GM12878 (cell line): ENCODE data around the gene DONSON. TPM values are rescaled to one million over a fixed set of nuclear protein-coding genes. Genes with fewer than 3 reads are reported as not detected.

Experiments used
- ATAC-seq: fragments of 200-7000 bp; cut with Tn5 transposase; 3 replicates; pipeline ENCODE4 v1.9.1; 2020; ENCODE audit warnings: mild to moderate bottlenecking, moderate library complexity
- BruUV-seq: library from RNA; stranded (reverse); fragments of 400-500 nt; replicated peaks from 2 replicates; lab custom pipeline; 2021; lab: Mats Ljungman, UMichigan
- CTCF ChIA-PET: fragments of 300-600 bp; sonication (Branson Sonifier 250); formaldehyde crosslinking; extraction: SDS; loops from one replicate; lab custom pipeline; 2021; ENCODE audit warnings: inconsistent platforms; lab: Yijun Ruan, JAX
- POLR2A ChIA-PET: fragments of 350-600 bp; formaldehyde crosslinking; extraction: SDS; loops from one replicate; lab custom pipeline; 2021; ENCODE audit warnings: inconsistent platforms; lab: Charles Lee
- RAD21 ChIA-PET: fragments of 300-600 bp; sonication (Branson Sonifier 250); formaldehyde crosslinking; loops from one replicate; lab custom pipeline; 2023; ENCODE audit warnings: antibody characterized with exemption; ENCODE audit not compliant: unreplicated experiment; lab: Charles Lee
- SMC1A ChIA-PET: fragments of 300-600 bp; sonication (Branson Sonifier 250); formaldehyde crosslinking; loops from one replicate; lab custom pipeline; 2023; ENCODE audit not compliant: unreplicated experiment, uncharacterized antibody; lab: Charles Lee
- DNase-seq: peaks from one replicate; pipeline ENCODE4 v3.0.0-alpha.2; 2011; ENCODE audit warnings: low read depth, low spot score
- FAIRE-seq: peaks from 3 replicates; lab custom pipeline; 2011; peaks lifted over from hg19 to GRCh38; lab: Jason Lieb, UNC
- H2AFZ ChIP-seq: 2 replicates; pipeline ENCODE4 v1.6.0; 2011; ENCODE audit warnings: low read depth, low read length, control low read depth; ENCODE audit not compliant: control insufficient read depth
- H3K27ac ChIP-seq: 2 replicates; pipeline ENCODE4 v1.5.1; 2011; ENCODE audit warnings: control low read depth; ENCODE audit not compliant: control insufficient read depth, insufficient read depth
- H3K27me3 ChIP-seq, 2 experiments: replicated peaks in 1 of 2; 2 replicates each; pipeline versions ENCODE4 v1.6.0 to v1.6.1; 2011; ENCODE audit warnings: low read length in 1 of 2; ENCODE audit not compliant: control insufficient read depth in 2 of 2, insufficient read depth in 2 of 2
- H3K36me3 ChIP-seq, 2 experiments: 2 replicates each; pipeline ENCODE4 v1.5.1; 2011; ENCODE audit warnings: low read length in 1 of 2; ENCODE audit not compliant: control insufficient read depth in 2 of 2, insufficient read depth in 2 of 2
- H3K4me1 ChIP-seq: 2 replicates; pipeline ENCODE4 v1.6.1; 2011; ENCODE audit warnings: mild to moderate bottlenecking, low read length, moderate library complexity, mixed read lengths; ENCODE audit not compliant: control insufficient read depth, insufficient read depth
- H3K4me2 ChIP-seq: 2 replicates; pipeline ENCODE4 v1.6.0; 2011; ENCODE audit warnings: control low read depth; ENCODE audit not compliant: control insufficient read depth, insufficient read depth
- H3K4me3 ChIP-seq: fragments of 200-600 bp; sonication (generic); 2 replicates; pipeline ENCODE4 v1.5.1; 2016
- H3K79me2 ChIP-seq: 2 replicates; pipeline ENCODE4 v1.6.0; 2011; ENCODE audit warnings: low read length; ENCODE audit not compliant: control insufficient read depth, insufficient read depth
- H3K9ac ChIP-seq: 2 replicates; pipeline ENCODE4 v1.8.0; 2011; ENCODE audit warnings: low read length, control low read depth, mixed read lengths; ENCODE audit not compliant: control insufficient read depth, insufficient read depth
- H3K9me3 ChIP-seq: replicated peaks from 3 replicates; pipeline ENCODE4 v1.5.1; 2011; ENCODE audit warnings: mild to moderate bottlenecking, low read length; ENCODE audit not compliant: control insufficient read depth, insufficient read depth
- H4K20me1 ChIP-seq: 2 replicates; pipeline ENCODE4 v1.6.0; 2011; ENCODE audit not compliant: control insufficient read depth, insufficient read depth
- BACH1 ChIP-seq: fragments of 450-650 bp; IDR thresholded peaks from 2 replicates; pipeline ENCODE4 v1.6.1; 2017; ENCODE audit warnings: mild to moderate bottlenecking, borderline replicate concordance
- BCL11A ChIP-seq: IDR thresholded peaks from 2 replicates; pipeline ENCODE4 v1.6.1; 2011; ENCODE audit warnings: low read depth, low read length
- CHD1 ChIP-seq: IDR thresholded peaks from 2 replicates; pipeline ENCODE4 v1.6.1; 2012; ENCODE audit warnings: low read depth, low read length, improper control_type of control experiment
- POLR2AphosphoS5 ChIP-seq: IDR thresholded peaks from 2 replicates; pipeline ENCODE4 v1.6.1; 2011; ENCODE audit warnings: mild to moderate bottlenecking, low read length, inconsistent platforms
- RBBP5 ChIP-seq: fragments of 200-600 bp; sonication (generic); conservative IDR thresholded peaks from 2 replicates; pipeline ENCODE4 v1.6.1; 2016
- SIN3A ChIP-seq: IDR thresholded peaks from 2 replicates; pipeline ENCODE4 v1.6.1; 2012; ENCODE audit warnings: low read depth, low read length, improper control_type of control experiment
- SIX5 ChIP-seq: IDR thresholded peaks from 2 replicates; pipeline ENCODE4 v1.6.1; 2011; ENCODE audit warnings: mild to moderate bottlenecking, low read depth, low read length, moderate library complexity; ENCODE audit not compliant: severe bottlenecking
- SMARCA5 ChIP-seq: fragments of 450-650 bp; IDR thresholded peaks from 2 replicates; pipeline ENCODE4 v1.6.1; 2017; ENCODE audit warnings: mild to moderate bottlenecking
- STAT3 ChIP-seq: IDR thresholded peaks from 2 replicates; pipeline ENCODE4 v1.6.1; 2011; ENCODE audit warnings: low read depth, low read length, improper control_type of control experiment
- TCF7 ChIP-seq: IDR thresholded peaks from 2 replicates; pipeline ENCODE4 v1.6.1; 2014; ENCODE audit warnings: antibody characterized with exemption, borderline replicate concordance
- ZNF217 ChIP-seq: fragments of 450-650 bp; IDR thresholded peaks from 2 replicates; pipeline ENCODE4 v1.6.1; 2017; ENCODE audit warnings: antibody characterized with exemption, mild to moderate bottlenecking
- WGBS: methylation state at CpG from one replicate; pipeline ENCODE4 v1.1.6; 2016; ENCODE audit warnings: low lambda C conversion rate; ENCODE audit not compliant: insufficient replicate concordance, insufficient coverage; ENCODE audit errors: missing lambda C conversion rate; 5-methylcytosine and 5-hydroxymethylcytosine counted together
- in situ Hi-C: fragments of 300-500 bp; cut with MboI; formaldehyde crosslinking; loops from 9 replicates; pipeline ENCODE4 v1.14.3; 2018; ENCODE audit warnings: mixed read lengths
- intact Hi-C: fragments of 100-400 bp; cut with micrococcal nuclease; formaldehyde crosslinking; loops from one replicate; pipeline ENCODE4 v1.14.2; 2022; ENCODE audit not compliant: unreplicated experiment
- polyA plus RNA-seq, 11 experiments: library from polyadenylated mRNA; depleted of rRNA in 4 of 11; unstranded in 6 of 11; stranded (reverse) in 5 of 11; fragments of >200 nt; fragmentation: Nextera tagmentation in 4 of 11; fragmentation: Illumina TruSeq in 1 of 11; extraction: Ambion mirVana in 4 of 11; extraction: Trizol in 1 of 11; gene quantifications; 1 replicate in 1 of 11; 2 replicates in 10 of 11; pipeline versions ENCODE4 v1.2.1 to v1.2.3, GENCODE V29; 2011 to 2016; ENCODE audit warnings: inconsistent platforms in 2 of 11, missing spikeins in 2 of 11, low read depth in 1 of 11
- total RNA-seq, 4 experiments: library from RNA; depleted of rRNA in 3 of 4; stranded (reverse); fragments of >200 nt in 3 of 4; fragmentation: Illumina TruSeq in 1 of 4; extraction: Trizol in 1 of 4; gene quantifications; 2 replicates each; pipeline versions ENCODE4 v1.2.1 to v1.2.3, GENCODE V29; 2013 to 2021
- TF ChIP-seq, protein P1 (sequence below): fragments of 450-650 bp; IDR thresholded peaks from 2 replicates; pipeline ENCODE4 v1.6.1; 2017; ENCODE audit warnings: mild to moderate bottlenecking, moderate library complexity

The DONSON gene
- total and polyA plus RNA-seq, 10 of the 15 experiments (the other 5 are each of a cell fraction or from before 2014, with no cell fraction given): 13.6 to 51.2 (median 32.2) TPM

GRCh38 chr21:33549848-33550771, 38.4 kb downstream of the DONSON start:
- H3K4me2 ChIP-seq: no peak overlapping the region
- ChIA-PET POLR2A (no interaction called here), SMC1A (no interaction called here), CTCF (no interaction called here), RAD21 (no interaction called here)
- in situ Hi-C loops: no loop called here
- no peak overlapping the region for H3K9ac ChIP-seq
- H3K4me3 ChIP-seq: no peak overlapping the region
- no peaks in the 10 kb centered on the region for H3K4me1 ChIP-seq
- H2AFZ ChIP-seq: no peak overlapping the region
- TF ChIP-seq BACH1: no peak
- no peak for TF ChIP-seq SIX5
- no peak for TF ChIP-seq STAT3
- no peak for TF ChIP-seq SIN3A
- 0 out of 2 replicates have a peak, but pooled peaks have one; percentile 12 for TF ChIP-seq POLR2AphosphoS5
- H4K20me1 ChIP-seq: peaks cover 5% of the 10 kb centered on the region
- no peaks in the 10 kb centered on the region for H3K27me3 ChIP-seq
- peaks cover 91% of the 10 kb centered on the region for H3K79me2 ChIP-seq
- TSS peak; percentile 47 for BruUV-seq
- H3K27ac ChIP-seq: no peak overlapping the region
- intact Hi-C loops: loop anchor here (10.0 kb wide), 2 partner anchors 145 to 315 kb away; partner anchors contain the start of gene IFNGR2
- WGBS: 99% methylated on average over 19 of the region's 19 CpGs
- ATAC-seq: no peak
- no peak for DNase-seq
- H3K9me3 ChIP-seq: peaks cover 21% of the 10 kb centered on the region; the same call in 2 of the 3 replicates
- no peak for FAIRE-seq
- H3K36me3 ChIP-seq: peaks cover 40 to 63% of the 10 kb centered on the region in 2 experiments

GRCh38 chr21:33546086-33546485, 42.4 kb downstream of the DONSON start:
- H3K79me2 ChIP-seq: peaks cover 90% of the 10 kb centered on the region
- H4K20me1 ChIP-seq: peaks cover 5% of the 10 kb centered on the region
- ATAC-seq (no peak), DNase-seq (no peak), FAIRE-seq (no peak)
- BruUV-seq: no TSS peak
- H3K27ac ChIP-seq: no peak overlapping the region
- 72% methylated on average over 3 of the region's 3 CpGs for WGBS
- ChIA-PET POLR2A (interaction anchor here (1.5 kb wide), 1 partner anchor 8 kb away, joined by 5 read pairs; no protein-coding TSS in a partner anchor), SMC1A (interaction anchor here (3.4 to 4.1 kb wide), 2 partner anchors 10 to 60 kb away, joined by 10 to 23 read pairs; no protein-coding TSS in a partner anchor), CTCF (interaction anchor here (1.1 to 1.4 kb wide), 2 partner anchors 11 to 66 kb away, joined by 3 to 6 read pairs; partner anchors contain the start of gene TMEM50B), RAD21 (interaction anchor here (1.1 kb wide), 1 partner anchor 60 kb away, joined by 3 read pairs; no protein-coding TSS in a partner anchor)
- no peak overlapping the region for H3K9ac ChIP-seq
- no peaks in the 10 kb centered on the region for H3K4me1 ChIP-seq
- intact Hi-C loops (loop anchor here (10.0 kb wide), 2 partner anchors 141 to 311 kb away; partner anchors contain the start of gene IFNGR2), in situ Hi-C loops (no loop called here)
- H3K27me3 ChIP-seq: no peaks in the 10 kb centered on the region
- peaks cover 4% of the 10 kb centered on the region; the same call in 1 of the 3 replicates for H3K9me3 ChIP-seq
- no peak overlapping the region for H3K4me3 ChIP-seq
- no peak overlapping the region for H2AFZ ChIP-seq
- peak overlapping the region; percentile 70; the same call in 1 of the 2 replicates for H3K4me2 ChIP-seq
- peaks cover 15 to 28% of the 10 kb centered on the region in 2 experiments for H3K36me3 ChIP-seq
- no peak for TF ChIP-seq CHD1
- TF ChIP-seq BCL11A: no peak
- no peak for TF ChIP-seq RBBP5
- TF ChIP-seq TCF7: no peak
- no peak for TF ChIP-seq SMARCA5
- no peak for TF ChIP-seq ZNF217
- TF ChIP-seq, protein P1, sequence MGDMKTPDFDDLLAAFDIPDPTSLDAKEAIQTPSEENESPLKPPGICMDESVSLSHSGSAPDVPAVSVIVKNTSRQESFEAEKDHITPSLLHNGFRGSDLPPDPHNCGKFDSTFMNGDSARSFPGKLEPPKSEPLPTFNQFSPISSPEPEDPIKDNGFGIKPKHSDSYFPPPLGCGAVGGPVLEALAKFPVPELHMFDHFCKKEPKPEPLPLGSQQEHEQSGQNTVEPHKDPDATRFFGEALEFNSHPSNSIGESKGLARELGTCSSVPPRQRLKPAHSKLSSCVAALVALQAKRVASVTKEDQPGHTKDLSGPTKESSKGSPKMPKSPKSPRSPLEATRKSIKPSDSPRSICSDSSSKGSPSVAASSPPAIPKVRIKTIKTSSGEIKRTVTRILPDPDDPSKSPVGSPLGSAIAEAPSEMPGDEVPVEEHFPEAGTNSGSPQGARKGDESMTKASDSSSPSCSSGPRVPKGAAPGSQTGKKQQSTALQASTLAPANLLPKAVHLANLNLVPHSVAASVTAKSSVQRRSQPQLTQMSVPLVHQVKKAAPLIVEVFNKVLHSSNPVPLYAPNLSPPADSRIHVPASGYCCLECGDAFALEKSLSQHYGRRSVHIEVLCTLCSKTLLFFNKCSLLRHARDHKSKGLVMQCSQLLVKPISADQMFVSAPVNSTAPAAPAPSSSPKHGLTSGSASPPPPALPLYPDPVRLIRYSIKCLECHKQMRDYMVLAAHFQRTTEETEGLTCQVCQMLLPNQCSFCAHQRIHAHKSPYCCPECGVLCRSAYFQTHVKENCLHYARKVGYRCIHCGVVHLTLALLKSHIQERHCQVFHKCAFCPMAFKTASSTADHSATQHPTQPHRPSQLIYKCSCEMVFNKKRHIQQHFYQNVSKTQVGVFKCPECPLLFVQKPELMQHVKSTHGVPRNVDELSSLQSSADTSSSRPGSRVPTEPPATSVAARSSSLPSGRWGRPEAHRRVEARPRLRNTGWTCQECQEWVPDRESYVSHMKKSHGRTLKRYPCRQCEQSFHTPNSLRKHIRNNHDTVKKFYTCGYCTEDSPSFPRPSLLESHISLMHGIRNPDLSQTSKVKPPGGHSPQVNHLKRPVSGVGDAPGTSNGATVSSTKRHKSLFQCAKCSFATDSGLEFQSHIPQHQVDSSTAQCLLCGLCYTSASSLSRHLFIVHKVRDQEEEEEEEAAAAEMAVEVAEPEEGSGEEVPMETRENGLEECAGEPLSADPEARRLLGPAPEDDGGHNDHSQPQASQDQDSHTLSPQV: no peak
